Hepatocyte (in vitro differentiated cells): ENCODE data around the gene VPS41. TPM values are rescaled to one million over a fixed set of nuclear protein-coding genes. Genes with fewer than 3 reads are reported as not detected.

Experiments used
- DNase-seq: peaks from one replicate; pipeline ENCODE4 v3.0.0-alpha.2; 2016; ENCODE audit warnings: low spot score
- H2AFZ ChIP-seq: fragments of 200-600 bp; sonication (generic); 2 replicates; pipeline ENCODE4 v1.6.0; 2016; ENCODE audit warnings: antibody characterized with exemption, mild to moderate bottlenecking
- H3K27ac ChIP-seq: fragments of 200-600 bp; sonication (generic); 2 replicates; pipeline ENCODE4 v1.5.1; 2016; ENCODE audit warnings: mild to moderate bottlenecking
- H3K27me3 ChIP-seq: fragments of 200-600 bp; sonication (generic); 2 replicates; pipeline ENCODE4 v1.6.1; 2016
- H3K36me3 ChIP-seq: fragments of 200-600 bp; sonication (generic); replicated peaks from 2 replicates; pipeline ENCODE4 v1.5.1; 2016; ENCODE audit warnings: low read depth; ENCODE audit not compliant: insufficient read depth
- H3K4me1 ChIP-seq: fragments of 200-600 bp; sonication (generic); 2 replicates; pipeline ENCODE4 v1.5.1; 2016; ENCODE audit warnings: mild to moderate bottlenecking, moderate library complexity; ENCODE audit not compliant: insufficient read depth
- H3K4me2 ChIP-seq: fragments of 200-600 bp; sonication (generic); 2 replicates; pipeline ENCODE4 v1.6.0; 2016
- H3K4me3 ChIP-seq: fragments of 200-600 bp; sonication (generic); 2 replicates; pipeline ENCODE4 v1.5.1; 2016; ENCODE audit warnings: mild to moderate bottlenecking
- H3K79me2 ChIP-seq: fragments of 200-600 bp; sonication (generic); 2 replicates; pipeline ENCODE4 v1.6.0; 2017; ENCODE audit warnings: mild to moderate bottlenecking
- H3K9me2 ChIP-seq: fragments of 200-600 bp; sonication (generic); replicated peaks from 2 replicates; pipeline ENCODE4 v1.6.0; 2017; ENCODE audit warnings: mild to moderate bottlenecking; ENCODE audit not compliant: insufficient read depth
- H3K9me3 ChIP-seq: fragments of 200-600 bp; sonication (generic); 2 replicates; pipeline ENCODE4 v1.5.1; 2016; ENCODE audit warnings: low read depth, mild to moderate bottlenecking
- H4K20me1 ChIP-seq: fragments of 200-600 bp; sonication (generic); 2 replicates; pipeline ENCODE4 v1.6.0; 2016; ENCODE audit warnings: mild to moderate bottlenecking; ENCODE audit not compliant: insufficient read depth, poor library complexity, severe bottlenecking
- EZH2 ChIP-seq: fragments of 200-600 bp; sonication (generic); IDR thresholded peaks from 2 replicates; pipeline ENCODE4 v1.6.1; 2016; ENCODE audit warnings: antibody characterized with exemption, mild to moderate bottlenecking, borderline replicate concordance
- EZH2phosphoT487 ChIP-seq: fragments of 200-600 bp; sonication (generic); IDR thresholded peaks from one replicate; pipeline ENCODE4 v1.6.1; 2018; ENCODE audit warnings: antibody characterized with exemption, mild to moderate bottlenecking, low read depth, moderate library complexity; ENCODE audit not compliant: unreplicated experiment, severe bottlenecking
- WGBS: methylation state at CpG from one replicate; pipeline ENCODE4 v1.1.6; 2016; ENCODE audit warnings: low lambda C conversion rate; ENCODE audit errors: missing lambda C conversion rate; 5-methylcytosine and 5-hydroxymethylcytosine counted together
- polyA plus RNA-seq: library from polyadenylated mRNA; unstranded; fragments of >200 nt; fragmentation: Nextera tagmentation; extraction: Ambion mirVana; gene quantifications from 2 replicates; pipeline ENCODE4 v1.2.1, GENCODE V29; 2016
- total RNA-seq: library from RNA; depleted of rRNA; stranded (reverse); fragments of >200 nt; gene quantifications from 2 replicates; pipeline ENCODE4 v1.2.3, GENCODE V29; 2014
- TF ChIP-seq, protein P1 (sequence below): fragments of 200-600 bp; sonication (generic); IDR thresholded peaks from 2 replicates; pipeline ENCODE4 v1.5.1; 2016; ENCODE audit warnings: antibody characterized with exemption, mild to moderate bottlenecking; ENCODE audit not compliant: poor library complexity

Gene VPS41
- total and polyA plus RNA-seq, 2 experiments from 2014 or later: 40.1 to 70.9 TPM

DNA sequence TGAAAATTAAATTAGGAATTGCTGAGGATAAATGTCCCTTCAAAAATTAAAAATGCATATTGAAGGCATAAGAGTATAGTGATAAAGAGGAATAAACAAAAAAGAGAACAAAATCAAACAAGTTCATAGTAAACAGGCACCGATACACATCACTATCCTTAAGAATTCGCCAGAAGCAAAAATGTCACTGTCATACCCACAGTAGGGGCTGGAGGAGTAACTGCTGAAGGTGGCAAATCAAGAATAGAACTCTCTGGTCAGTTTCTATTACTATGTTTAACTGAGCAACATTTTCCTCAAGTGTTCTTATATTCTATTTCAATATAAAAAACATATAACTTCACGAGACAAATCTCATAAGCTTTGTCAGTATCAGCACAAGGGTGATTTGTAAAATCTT lies 84.0 kb downstream of the VPS41 start:
- no peaks in the 10 kb centered on the region for H3K9me3 ChIP-seq
- H3K27ac ChIP-seq: no peak overlapping the region
- no peaks in the 10 kb centered on the region for H3K36me3 ChIP-seq
- DNase-seq: no peak
- no peak overlapping the region for H3K4me3 ChIP-seq
- 87% methylated on average over 3 of the region's 3 CpGs for WGBS
- H3K79me2 ChIP-seq: peaks cover 2% of the 10 kb centered on the region
- no peak overlapping the region for H2AFZ ChIP-seq
- no peaks in the 10 kb centered on the region for H3K4me1 ChIP-seq
- H3K27me3 ChIP-seq: no peaks in the 10 kb centered on the region
- no peaks in the 10 kb centered on the region for H4K20me1 ChIP-seq
- no peak overlapping the region for H3K4me2 ChIP-seq
- TF ChIP-seq, protein P1, sequence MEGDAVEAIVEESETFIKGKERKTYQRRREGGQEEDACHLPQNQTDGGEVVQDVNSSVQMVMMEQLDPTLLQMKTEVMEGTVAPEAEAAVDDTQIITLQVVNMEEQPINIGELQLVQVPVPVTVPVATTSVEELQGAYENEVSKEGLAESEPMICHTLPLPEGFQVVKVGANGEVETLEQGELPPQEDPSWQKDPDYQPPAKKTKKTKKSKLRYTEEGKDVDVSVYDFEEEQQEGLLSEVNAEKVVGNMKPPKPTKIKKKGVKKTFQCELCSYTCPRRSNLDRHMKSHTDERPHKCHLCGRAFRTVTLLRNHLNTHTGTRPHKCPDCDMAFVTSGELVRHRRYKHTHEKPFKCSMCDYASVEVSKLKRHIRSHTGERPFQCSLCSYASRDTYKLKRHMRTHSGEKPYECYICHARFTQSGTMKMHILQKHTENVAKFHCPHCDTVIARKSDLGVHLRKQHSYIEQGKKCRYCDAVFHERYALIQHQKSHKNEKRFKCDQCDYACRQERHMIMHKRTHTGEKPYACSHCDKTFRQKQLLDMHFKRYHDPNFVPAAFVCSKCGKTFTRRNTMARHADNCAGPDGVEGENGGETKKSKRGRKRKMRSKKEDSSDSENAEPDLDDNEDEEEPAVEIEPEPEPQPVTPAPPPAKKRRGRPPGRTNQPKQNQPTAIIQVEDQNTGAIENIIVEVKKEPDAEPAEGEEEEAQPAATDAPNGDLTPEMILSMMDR: no peak
- no peak for TF ChIP-seq EZH2
- no peak for TF ChIP-seq EZH2phosphoT487
- no peaks in the 10 kb centered on the region for H3K9me2 ChIP-seq

DNA sequence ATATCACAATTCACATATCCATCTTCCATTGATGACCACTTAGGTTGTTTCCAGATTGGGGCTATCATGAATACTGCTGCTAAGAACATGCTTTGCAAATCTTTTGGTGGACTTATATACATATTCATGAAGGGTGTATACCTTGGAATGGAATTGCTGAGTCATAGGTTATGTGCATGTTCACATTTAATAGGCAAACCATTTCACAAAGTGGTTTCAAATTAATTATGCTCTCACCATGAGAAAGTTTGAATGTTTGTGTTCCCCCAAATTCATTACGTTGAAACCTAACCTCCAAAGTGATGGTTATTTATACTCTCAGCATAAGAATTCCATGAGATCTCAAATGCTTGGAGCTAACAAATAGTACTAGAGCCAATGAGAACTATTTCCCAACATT lies 86.4 kb downstream of the VPS41 start:
- Histone ChIP-seq H3K9me2 (no peaks in the 10 kb centered on the region), H3K27me3 (no peaks in the 10 kb centered on the region), H3K79me2 (peaks cover 2% of the 10 kb centered on the region), H2AFZ (no peak overlapping the region), H3K36me3 (no peaks in the 10 kb centered on the region), H3K4me1 (no peaks in the 10 kb centered on the region), H3K27ac (no peak overlapping the region), H3K4me3 (no peak overlapping the region), H3K4me2 (no peak overlapping the region), H3K9me3 (no peaks in the 10 kb centered on the region), H4K20me1 (no peaks in the 10 kb centered on the region)
- DNase-seq: no peak
- TF ChIP-seq EZH2phosphoT487 (no peak), EZH2 (no peak)
- TF ChIP-seq, protein P1: no peak
- WGBS: 92% methylated on average over 1 of the region's 1 CpG

DNA sequence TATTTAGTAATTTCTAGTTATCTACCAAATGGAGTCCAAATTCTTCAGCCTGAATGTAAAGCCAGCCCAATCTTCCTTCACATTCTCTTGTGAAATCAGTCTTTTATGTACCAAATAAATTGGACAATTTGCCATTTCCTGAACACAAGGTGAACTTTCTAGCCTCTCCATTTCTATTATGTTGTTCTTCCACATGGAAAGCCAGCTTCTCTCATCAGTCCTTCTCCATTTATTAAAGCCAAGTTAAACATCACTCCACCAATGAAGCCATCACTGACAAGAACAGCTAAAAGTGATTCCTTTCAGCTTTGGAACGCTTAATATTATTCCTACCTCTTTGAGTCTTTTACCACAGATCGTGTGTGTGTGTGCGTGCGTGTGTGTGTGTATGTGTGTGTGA lies 88.4 kb downstream of the VPS41 start:
- DNase-seq: no peak
- no peak overlapping the region for H3K4me2 ChIP-seq
- no peaks in the 10 kb centered on the region for H4K20me1 ChIP-seq
- H2AFZ ChIP-seq: no peak overlapping the region
- no peaks in the 10 kb centered on the region for H3K9me2 ChIP-seq
- TF ChIP-seq EZH2: no peak
- TF ChIP-seq EZH2phosphoT487: no peak
- TF ChIP-seq, protein P1: no peak
- WGBS: 96% methylated on average over 4 of the region's 4 CpGs
- H3K4me3 ChIP-seq: no peak overlapping the region
- H3K4me1 ChIP-seq: no peaks in the 10 kb centered on the region
- H3K36me3 ChIP-seq: no peaks in the 10 kb centered on the region
- H3K27ac ChIP-seq: no peak overlapping the region
- no peaks in the 10 kb centered on the region for H3K27me3 ChIP-seq
- H3K79me2 ChIP-seq: no peaks in the 10 kb centered on the region
- H3K9me3 ChIP-seq: no peaks in the 10 kb centered on the region

DNA sequence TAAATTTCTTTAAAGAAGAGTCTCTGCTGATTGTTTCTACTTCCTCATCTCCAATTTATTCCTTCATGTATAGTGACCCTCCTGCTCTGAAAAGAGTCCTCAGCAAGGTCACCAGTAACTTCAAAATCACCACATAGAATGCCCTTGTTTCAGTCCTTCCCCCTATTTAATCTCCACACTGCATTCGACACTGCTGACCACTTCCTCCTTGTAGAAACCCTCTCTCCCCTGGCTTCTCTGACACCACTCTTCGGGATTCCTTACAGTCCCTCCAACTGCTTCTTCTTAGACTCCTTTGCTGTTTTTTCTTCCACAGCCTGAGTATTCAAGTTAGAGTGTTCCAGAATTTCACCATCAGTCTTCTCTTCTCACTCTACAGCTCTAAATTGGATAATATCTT lies 89.5 kb downstream of the VPS41 start:
- Histone ChIP-seq H3K9me3 (no peaks in the 10 kb centered on the region), H3K4me3 (no peak overlapping the region), H3K27ac (no peak overlapping the region), H3K4me1 (no peaks in the 10 kb centered on the region), H3K9me2 (no peaks in the 10 kb centered on the region), H4K20me1 (no peaks in the 10 kb centered on the region), H3K79me2 (no peaks in the 10 kb centered on the region), H3K27me3 (no peaks in the 10 kb centered on the region), H2AFZ (no peak overlapping the region), H3K36me3 (no peaks in the 10 kb centered on the region), H3K4me2 (no peak overlapping the region)
- DNase-seq: no peak
- TF ChIP-seq, protein P1: no peak
- TF ChIP-seq EZH2: no peak
- TF ChIP-seq EZH2phosphoT487: no peak
- WGBS: 96% methylated on average over 2 of the region's 2 CpGs
